K562 (cell line): ENCODE measurements around the gene MTG1.

Experiments
- ARID4B ChIP-seq: sonication (generic); formaldehyde crosslinking; IDR thresholded peaks from 2 replicates; pipeline ENCODE4 v1.8.0; 2022; ENCODE audit warnings: mild to moderate bottlenecking, missing genetic modification reagents
- E2F6 ChIP-seq, 2 experiments: IDR thresholded peaks; 2 replicates each; pipeline ENCODE4 v1.6.1; 2011; ENCODE audit warnings: borderline replicate concordance in 1 of 2, control low read depth in 1 of 2, low read depth in 1 of 2, low read length in 1 of 2, mild to moderate bottlenecking in 1 of 2, mixed read lengths in 1 of 2, moderate library complexity in 1 of 2; ENCODE audit not compliant: insufficient read depth in 1 of 2, insufficient read length in 1 of 2, poor library complexity in 1 of 2, severe bottlenecking in 1 of 2; ENCODE audit errors: extremely low read depth in 1 of 2
- ETV5 ChIP-seq: sonication (generic); formaldehyde crosslinking; IDR thresholded peaks from 2 replicates; pipeline ENCODE4 v1.4.0; 2020; ENCODE audit warnings: low read depth, mild to moderate bottlenecking, missing genetic modification reagents
- KAT7 ChIP-seq: sonication (generic); formaldehyde crosslinking; IDR thresholded peaks from 2 replicates; pipeline ENCODE4 v1.8.0; 2022; ENCODE audit warnings: missing genetic modification reagents, mild to moderate bottlenecking, borderline replicate concordance
- NFIC ChIP-seq: fragments of 450-650 bp; IDR thresholded peaks from 2 replicates; pipeline ENCODE4 v1.6.1; 2017; ENCODE audit warnings: mild to moderate bottlenecking, inconsistent platforms
- PHB2 ChIP-seq: fragments of 450-650 bp; IDR thresholded peaks from 2 replicates; pipeline ENCODE4 v1.6.1; 2017; ENCODE audit warnings: low read depth
- PYGO2 ChIP-seq: fragments of 450-650 bp; IDR thresholded peaks from 2 replicates; pipeline ENCODE4 v1.6.1; 2016; ENCODE audit warnings: mild to moderate bottlenecking, missing genetic modification characterization, moderate library complexity, missing compliant biosample characterization
- RBM39 ChIP-seq: fragments of 200-400 bp; formaldehyde crosslinking; optimal IDR thresholded peaks from 2 replicates; pipeline ENCODE3; 2018; ENCODE audit warnings: low read depth, low read length
- TCF7 ChIP-seq: sonication (generic); IDR thresholded peaks from 2 replicates; pipeline ENCODE4 v1.6.1; 2016; ENCODE audit warnings: antibody characterized with exemption, borderline replicate concordance
- YY1 ChIP-seq, 3 experiments: IDR thresholded peaks; 2 replicates each; pipeline ENCODE4 v1.6.1; 2011; ENCODE audit warnings: low read length in 2 of 3, mild to moderate bottlenecking in 2 of 3, moderate library complexity in 2 of 3, borderline replicate concordance in 1 of 3, control low read depth in 1 of 3, low read depth in 1 of 3; ENCODE audit not compliant: insufficient read depth in 3 of 3, insufficient replicate concordance in 2 of 3, control insufficient read depth in 1 of 3, insufficient read length in 1 of 3; ENCODE audit errors: extremely low read depth in 1 of 3
- ZBTB7A ChIP-seq: IDR thresholded peaks from 2 replicates; pipeline ENCODE4 v1.6.1; 2011; ENCODE audit warnings: low read depth, mild to moderate bottlenecking, low read length, moderate library complexity, borderline replicate concordance; ENCODE audit not compliant: control insufficient read depth
- ZNF407 ChIP-seq: fragments of 450-650 bp; IDR thresholded peaks from 2 replicates; pipeline ENCODE4 v1.6.1; 2016; ENCODE audit warnings: low read depth
- ZNF639 ChIP-seq, 2 experiments: fragments of 200-800 bp in 1 of 2; sonication (Bioruptor generic) in 1 of 2; sonication (generic) in 1 of 2; formaldehyde crosslinking in 1 of 2; IDR thresholded peaks in 1 of 2; conservative IDR thresholded peaks in 1 of 2; 2 replicates each; pipeline versions ENCODE4 v1.5.0 to v1.6.1; 2016 to 2020; ENCODE audit warnings: missing compliant biosample characterization in 1 of 2, missing genetic modification characterization in 1 of 2, missing genetic modification reagents in 1 of 2

- TF ChIP-seq ZNF407, result no peak
- no peak for TF ChIP-seq KAT7
- no peak for TF ChIP-seq NFIC
- TF ChIP-seq ZBTB7A, result no peak
- TF ChIP-seq RBM39, result no peak
- TF ChIP-seq ZNF639 (CRISPR knock-in tag; conservative IDR thresholded peaks at IDR 0.05 in 1 of 2, IDR thresholded peaks at IDR 0.05 in 1 of 2), result no peak
- TF ChIP-seq PHB2, result no peak
- no peak for TF ChIP-seq TCF7
- no peak for TF ChIP-seq PYGO2 (tag)
- no peak for TF ChIP-seq ETV5 (CRISPR knock-in tag)
- TF ChIP-seq ARID4B (CRISPR knock-in tag), result no peak
- no peak for TF ChIP-seq YY1 (IDR thresholded peaks at IDR 0.05; ENCODE audit: borderline replicate concordance in 1 of 3, control insufficient read depth in 1 of 3, extremely low read depth in 1 of 3, insufficient read depth in 3 of 3, insufficient read length in 1 of 3, insufficient replicate concordance in 2 of 3, low read depth in 1 of 3, low read length in 2 of 3)
- no peak for TF ChIP-seq E2F6 (IDR thresholded peaks at IDR 0.05; ENCODE audit: borderline replicate concordance in 1 of 2, extremely low read depth in 1 of 2, insufficient read depth in 1 of 2, insufficient read length in 1 of 2, low read depth in 1 of 2, low read length in 1 of 2, poor library complexity in 1 of 2, severe bottlenecking in 1 of 2)
Measured at GRCh38 chr10:133420028-133420427, 26.1 kb downstream of the MTG1 start.
